Transverse colon (tissue), 4 donors: ENCODE results near the gene IL16. TPM values are rescaled to one million over a fixed set of nuclear protein-coding genes. Genes with fewer than 3 reads are reported as not detected.

ENCODE experiments used
- DNase-seq: peaks from one replicate; pipeline ENCODE4 v3.0.0-alpha.2; 2019
- H3K27ac ChIP-seq, 4 donors: fragments of 200-600 bp; sonication (generic); 2 replicates each; pipeline ENCODE4 v1.5.1; 2016 to 2018; ENCODE audit warnings: inconsistent platforms in 4 of 4
- H3K27me3 ChIP-seq: fragments of 200-600 bp; sonication (generic); 2 replicates; pipeline ENCODE4 v1.5.1; 2017; ENCODE audit warnings: inconsistent platforms
- H3K36me3 ChIP-seq, 4 donors: fragments of 200-600 bp; sonication (generic); 2 replicates each; pipeline ENCODE4 v1.5.1; 2017 to 2019; ENCODE audit warnings: inconsistent platforms in 4 of 4
- H3K4me1 ChIP-seq, 4 donors: fragments of 200-600 bp; sonication (generic); 2 replicates each; pipeline ENCODE4 v1.5.1; 2017 to 2020; ENCODE audit warnings: inconsistent platforms in 4 of 4
- H3K4me3 ChIP-seq, 4 donors: fragments of 200-600 bp; sonication (generic); 1 replicate in 1 of 4; 2 replicates in 3 of 4; pipeline versions ENCODE4 v1.5.1 to v1.6.1; 2017 to 2019; ENCODE audit warnings: inconsistent platforms in 4 of 4
- H3K9me3 ChIP-seq, 2 donors: fragments of 200-600 bp; sonication (generic); 2 replicates each; pipeline ENCODE4 v1.5.1; 2017 to 2019; ENCODE audit warnings: inconsistent platforms in 2 of 2
- EP300 ChIP-seq: sonication (generic); formaldehyde crosslinking; IDR thresholded peaks from one replicate; pipeline ENCODE4 v1.6.1; 2017; ENCODE audit warnings: antibody characterized with exemption, low read depth
- POLR2A ChIP-seq: fragments of 450-650 bp; IDR thresholded peaks from one replicate; pipeline ENCODE4 v1.6.1; 2016; ENCODE audit warnings: antibody characterized with exemption, mild to moderate bottlenecking, moderate library complexity
- POLR2AphosphoS5 ChIP-seq, 3 donors: sonication (generic); formaldehyde crosslinking; IDR thresholded peaks; one replicate each; pipeline ENCODE4 v1.6.1; 2016; ENCODE audit warnings: antibody characterized with exemption in 3 of 3
- WGBS, 2 donors: methylation state at CpG; one replicate each; pipeline ENCODE4 v1.1.5; 2018; ENCODE audit warnings: low coverage in 1 of 2; 5-methylcytosine and 5-hydroxymethylcytosine counted together
- in situ Hi-C, 4 donors: fragments of 200-750 bp; cut with MboI; loops; one replicate each; pipeline versions ENCODE4 v1.15.0 to v1.15.1; 2017; ENCODE audit warnings: low sequenced_read_pairs in 3 of 4, low pct_ligation_motif_present in 1 of 4, low pct_unique_long_range_greater_than_20kb in 1 of 4
- intact Hi-C: fragments of 100-400 bp; cut with DNase I; formaldehyde crosslinking; loops from one replicate; pipeline ENCODE4 v1.15.1; 2023; ENCODE audit warnings: low total_unique reads
- total RNA-seq, 4 donors: library from RNA; depleted of rRNA; stranded (reverse); fragments of >200 nt; gene quantifications; one replicate each; pipeline ENCODE4 v1.1.0, GENCODE V29; 2016
- TF ChIP-seq, protein P1 (sequence below), 5 experiments: fragments of 200-600 bp in 3 of 5; fragments of 450-650 bp in 2 of 5; sonication (generic) in 3 of 5; IDR thresholded peaks; 1 replicate in 2 of 5; 2 replicates in 3 of 5; pipeline ENCODE4 v1.5.1; 2016 to 2017; ENCODE audit warnings: antibody characterized with exemption in 5 of 5, inconsistent platforms in 3 of 5, mild to moderate bottlenecking in 2 of 5, moderate library complexity in 1 of 5

IL16 gene
- total RNA-seq, 4 donors from 2014 or later: 5.2 to 40.0 (median 22.3) TPM

- TF ChIP-seq EP300 (no peak), POLR2AphosphoS5 (IDR thresholded peaks at IDR 0.05) (no peak), POLR2A (no peak)
- TF ChIP-seq, protein P1, sequence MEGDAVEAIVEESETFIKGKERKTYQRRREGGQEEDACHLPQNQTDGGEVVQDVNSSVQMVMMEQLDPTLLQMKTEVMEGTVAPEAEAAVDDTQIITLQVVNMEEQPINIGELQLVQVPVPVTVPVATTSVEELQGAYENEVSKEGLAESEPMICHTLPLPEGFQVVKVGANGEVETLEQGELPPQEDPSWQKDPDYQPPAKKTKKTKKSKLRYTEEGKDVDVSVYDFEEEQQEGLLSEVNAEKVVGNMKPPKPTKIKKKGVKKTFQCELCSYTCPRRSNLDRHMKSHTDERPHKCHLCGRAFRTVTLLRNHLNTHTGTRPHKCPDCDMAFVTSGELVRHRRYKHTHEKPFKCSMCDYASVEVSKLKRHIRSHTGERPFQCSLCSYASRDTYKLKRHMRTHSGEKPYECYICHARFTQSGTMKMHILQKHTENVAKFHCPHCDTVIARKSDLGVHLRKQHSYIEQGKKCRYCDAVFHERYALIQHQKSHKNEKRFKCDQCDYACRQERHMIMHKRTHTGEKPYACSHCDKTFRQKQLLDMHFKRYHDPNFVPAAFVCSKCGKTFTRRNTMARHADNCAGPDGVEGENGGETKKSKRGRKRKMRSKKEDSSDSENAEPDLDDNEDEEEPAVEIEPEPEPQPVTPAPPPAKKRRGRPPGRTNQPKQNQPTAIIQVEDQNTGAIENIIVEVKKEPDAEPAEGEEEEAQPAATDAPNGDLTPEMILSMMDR (IDR thresholded peaks at IDR 0.05): no peak
- H3K4me1 ChIP-seq: no peaks in the 10 kb centered on the region
- DNase-seq: no peak
- intact Hi-C loops: no loop called here
- WGBS, 2 donors: 47 to 54% methylated on average over 2 of the region's 2 CpGs
- in situ Hi-C loops: loop anchor here in 3 of 4 donors (25.0 kb wide), 3 partner anchors 145 to 795 kb away; partner anchors contain the start of gene MESD (in 1 of the 3)
- H3K27me3 ChIP-seq: peaks cover 18% of the 10 kb centered on the region
- no peaks in the 10 kb centered on the region for H3K9me3 ChIP-seq
- H3K36me3 ChIP-seq: no peaks in the 10 kb centered on the region
- no peak overlapping the region for H3K27ac ChIP-seq
- H3K4me3 ChIP-seq: no peak overlapping the region
These were observed 60.8 kb downstream of the IL16 start for GRCh38 chr15:81257435-81257834.

GRCh38 chr15:81258455-81258854, 61.8 kb downstream of the IL16 start:
- Histone ChIP-seq H3K27me3 (peaks cover 18% of the 10 kb centered on the region), H3K27ac (no peak overlapping the region), H3K4me1 (no peaks in the 10 kb centered on the region), H3K4me3 (no peak overlapping the region), H3K36me3 (no peaks in the 10 kb centered on the region), H3K9me3 (no peaks in the 10 kb centered on the region)
- TF ChIP-seq EP300 (no peak), POLR2AphosphoS5 (IDR thresholded peaks at IDR 0.05) (no peak), POLR2A (no peak)
- TF ChIP-seq, protein P1 (IDR thresholded peaks at IDR 0.05): no peak
- no peak for DNase-seq
- in situ Hi-C loops: loop anchor here in 3 of 4 donors (25.0 kb wide), 3 partner anchors 146 to 796 kb away; partner anchors contain the start of gene MESD (in 1 of the 3)
- WGBS, 2 donors: 80 to 82% methylated on average over 4 to 8 of the region's 8 CpGs
- intact Hi-C loops: no loop called here

- Histone ChIP-seq H3K4me1 (no peaks in the 10 kb centered on the region), H3K4me3 (no peak overlapping the region), H3K27ac (no peak overlapping the region), H3K9me3 (no peaks in the 10 kb centered on the region), H3K27me3 (peaks cover 18% of the 10 kb centered on the region), H3K36me3 (no peaks in the 10 kb centered on the region)
- DNase-seq: no peak
- no peak for TF ChIP-seq POLR2AphosphoS5 (IDR thresholded peaks at IDR 0.05)
- TF ChIP-seq, protein P1 (IDR thresholded peaks at IDR 0.05): no peak
- TF ChIP-seq EP300: no peak
- no peak for TF ChIP-seq POLR2A
- whole genome bisulfite sequencing, 2 donors: 67 to 79% methylated on average over 3 to 4 of the region's 4 CpGs
- intact Hi-C loops: loop anchor here (5.0 to 10.0 kb wide), 2 partner anchors 65 to 103 kb away; partner anchors contain the start of gene STARD5
- in situ Hi-C loops: loop anchor here (10.0 to 25.0 kb wide), 8 partner anchors 105 to 798 kb away; partner anchors contain the start of gene MESD (in 2 of the 4)
These were observed 63.1 kb downstream of the IL16 start for GRCh38 chr15:81259760-81260298.

- no peak overlapping the region for H3K4me3 ChIP-seq
- no peak for TF ChIP-seq POLR2A
- TF ChIP-seq, protein P1 (IDR thresholded peaks at IDR 0.05): no peak
- no peak for TF ChIP-seq POLR2AphosphoS5 (IDR thresholded peaks at IDR 0.05)
- TF ChIP-seq EP300: no peak
- H3K27me3 ChIP-seq: peaks cover 18% of the 10 kb centered on the region
- no peaks in the 10 kb centered on the region for H3K9me3 ChIP-seq
- WGBS, 2 donors: 65 to 83% methylated on average over 4 to 6 of the region's 6 CpGs
- H3K4me1 ChIP-seq: peaks cover 4 to 10% (median 6%) of the 10 kb centered on the region in 4 donors
- no peak overlapping the region for H3K27ac ChIP-seq
- in situ Hi-C loops: loop anchor here (10.0 to 25.0 kb wide), 8 partner anchors 106 to 799 kb away; partner anchors contain the start of gene MESD (in 2 of the 4)
- intact Hi-C loops: loop anchor here (5.0 to 10.0 kb wide), 2 partner anchors 64 to 104 kb away; partner anchors contain the start of gene STARD5
- H3K36me3 ChIP-seq: no peaks in the 10 kb centered on the region
- DNase-seq: no peak
These were observed 64.6 kb downstream of the IL16 start for GRCh38 chr15:81261172-81261811.
